Skeletal muscle tissue (tissue), 4 donors: ENCODE results near the gene TSPAN18. TPM values are rescaled to one million over a fixed set of nuclear protein-coding genes. Genes with fewer than 3 reads are reported as not detected.

Experiments used
- H3K27ac ChIP-seq: one replicate; pipeline ENCODE4 v1.7.0; 2013; ENCODE audit warnings: mild to moderate bottlenecking, low read depth, low read length, inconsistent platforms
- H3K27me3 ChIP-seq, 3 donors: one replicate each; pipeline ENCODE4 v1.7.0; 2013; ENCODE audit warnings: low read length in 3 of 3; ENCODE audit not compliant: control insufficient read depth in 3 of 3, insufficient read depth in 3 of 3
- H3K36me3 ChIP-seq, 3 donors: one replicate each; pipeline ENCODE4 v1.7.0; 2013; ENCODE audit warnings: low read length in 3 of 3; ENCODE audit not compliant: control insufficient read depth in 3 of 3, insufficient read depth in 3 of 3
- H3K4me1 ChIP-seq, 3 donors: one replicate each; pipeline ENCODE4 v1.7.0; 2013; ENCODE audit warnings: low read length in 3 of 3, mild to moderate bottlenecking in 3 of 3; ENCODE audit not compliant: control insufficient read depth in 3 of 3, insufficient read depth in 3 of 3
- H3K4me3 ChIP-seq, 3 donors: one replicate each; pipeline ENCODE4 v1.7.0; 2013; ENCODE audit warnings: low read length in 3 of 3
- H3K9ac ChIP-seq, 3 donors: one replicate each; pipeline ENCODE4 v1.7.0; 2013; ENCODE audit warnings: low read length in 3 of 3, mild to moderate bottlenecking in 3 of 3, moderate library complexity in 2 of 3, low read depth in 1 of 3
- H3K9me3 ChIP-seq, 3 donors: one replicate each; pipeline ENCODE4 v1.7.0; 2013; ENCODE audit warnings: low read length in 3 of 3; ENCODE audit not compliant: control insufficient read depth in 3 of 3
- total RNA-seq: library from RNA; depleted of rRNA; stranded (reverse); fragments of >200 nt; gene quantifications from one replicate; pipeline ENCODE4 v1.2.3, GENCODE V29; 2014
- donor health status: Osteomylitis.

The TSPAN18 gene
- total RNA-seq, 1 donor from 2014 or later = 11.5 TPM

DNA sequence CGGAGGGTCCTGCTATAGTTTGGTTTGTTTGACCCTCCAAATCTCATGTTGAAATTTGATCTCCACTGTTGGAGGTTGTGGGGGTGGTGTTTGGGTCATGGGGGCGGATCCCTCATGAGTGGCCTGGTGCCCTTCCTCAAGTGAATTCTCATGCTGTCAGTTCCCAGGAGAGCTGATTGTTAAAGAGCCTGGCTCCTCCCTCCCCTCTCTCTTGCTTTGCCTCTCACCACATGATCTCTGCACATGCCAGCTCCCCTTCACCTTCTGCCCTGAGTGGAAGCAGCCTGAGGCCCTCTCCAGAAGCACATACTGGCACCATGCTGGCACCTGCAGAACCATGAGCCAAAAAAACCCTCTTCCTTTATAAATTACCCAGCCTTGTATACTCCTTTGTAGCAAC, 7.1 kb downstream of the TSPAN18 start:
- Histone ChIP-seq H3K36me3 (no peaks in the 10 kb centered on the region), H3K27me3 (peaks cover 9 to 17% (median 15%) of the 10 kb centered on the region in 3 donors), H3K27ac (no peak overlapping the region), H3K9ac (no peak overlapping the region), H3K9me3 (no peaks in the 10 kb centered on the region), H3K4me3 (no peak overlapping the region), H3K4me1 (peaks cover 0 to 9% (median 6%) of the 10 kb centered on the region in 3 donors)

DNA sequence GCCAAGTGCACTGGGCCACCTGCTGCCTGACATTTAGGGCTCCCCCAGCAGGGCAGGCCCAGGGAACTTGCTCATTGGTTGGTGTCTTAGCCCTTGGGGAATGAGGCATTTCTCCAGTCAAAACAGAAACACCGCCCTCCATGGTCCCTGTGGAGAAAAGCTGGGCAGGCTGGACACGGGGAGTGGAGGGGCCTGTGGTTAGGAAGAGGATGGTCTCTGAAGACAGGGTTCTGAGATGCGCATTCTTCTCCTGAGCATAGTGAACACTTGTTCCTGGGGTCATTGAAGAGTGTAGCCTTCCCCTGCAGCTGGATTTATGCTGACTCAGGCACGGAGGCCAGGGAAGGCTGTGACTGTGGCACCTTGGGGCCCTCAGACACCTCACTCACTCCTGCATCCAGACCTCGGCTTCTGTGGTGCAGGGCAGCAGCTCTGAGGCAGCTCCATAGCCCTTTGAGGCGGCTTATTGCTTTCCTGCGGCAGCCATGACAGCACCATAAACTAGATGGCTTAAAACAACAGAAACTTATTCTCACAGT, 8.2 kb downstream of the TSPAN18 start:
- Histone ChIP-seq H3K4me3 (no peak overlapping the region), H3K36me3 (no peaks in the 10 kb centered on the region), H3K27me3 (peaks cover 5 to 12% (median 9%) of the 10 kb centered on the region in 3 donors), H3K9ac (no peak overlapping the region), H3K4me1 (peaks cover 0 to 11% (median 5%) of the 10 kb centered on the region in 3 donors), H3K27ac (no peak overlapping the region), H3K9me3 (no peaks in the 10 kb centered on the region)

DNA sequence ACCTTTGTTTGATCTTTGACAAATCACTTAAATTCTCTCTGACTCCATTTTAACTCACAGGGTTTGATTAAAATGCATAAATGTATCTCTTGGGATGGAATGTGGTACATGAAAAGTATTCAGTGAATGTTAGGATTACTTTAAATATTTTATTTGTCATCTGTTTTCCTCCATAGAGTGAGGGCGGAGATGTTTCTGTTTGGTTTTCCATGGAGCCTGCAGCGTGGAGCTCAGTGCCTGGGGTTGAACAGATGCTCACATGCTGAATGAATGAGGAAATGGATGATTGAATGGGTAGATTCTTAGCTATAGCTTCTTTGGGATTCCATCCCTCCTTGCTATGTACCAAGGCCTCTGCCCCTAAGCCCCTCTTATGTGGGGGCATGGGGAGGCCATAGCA, 10.0 kb downstream of the TSPAN18 start:
- Histone ChIP-seq H3K36me3 (no peaks in the 10 kb centered on the region), H3K9me3 (no peaks in the 10 kb centered on the region), H3K27ac (no peak overlapping the region), H3K27me3 (peaks cover 0 to 3% (median 2%) of the 10 kb centered on the region in 3 donors), H3K4me3 (no peak overlapping the region), H3K4me1 (peaks cover 0 to 11% (median 0%) of the 10 kb centered on the region in 3 donors), H3K9ac (no peak overlapping the region)

DNA sequence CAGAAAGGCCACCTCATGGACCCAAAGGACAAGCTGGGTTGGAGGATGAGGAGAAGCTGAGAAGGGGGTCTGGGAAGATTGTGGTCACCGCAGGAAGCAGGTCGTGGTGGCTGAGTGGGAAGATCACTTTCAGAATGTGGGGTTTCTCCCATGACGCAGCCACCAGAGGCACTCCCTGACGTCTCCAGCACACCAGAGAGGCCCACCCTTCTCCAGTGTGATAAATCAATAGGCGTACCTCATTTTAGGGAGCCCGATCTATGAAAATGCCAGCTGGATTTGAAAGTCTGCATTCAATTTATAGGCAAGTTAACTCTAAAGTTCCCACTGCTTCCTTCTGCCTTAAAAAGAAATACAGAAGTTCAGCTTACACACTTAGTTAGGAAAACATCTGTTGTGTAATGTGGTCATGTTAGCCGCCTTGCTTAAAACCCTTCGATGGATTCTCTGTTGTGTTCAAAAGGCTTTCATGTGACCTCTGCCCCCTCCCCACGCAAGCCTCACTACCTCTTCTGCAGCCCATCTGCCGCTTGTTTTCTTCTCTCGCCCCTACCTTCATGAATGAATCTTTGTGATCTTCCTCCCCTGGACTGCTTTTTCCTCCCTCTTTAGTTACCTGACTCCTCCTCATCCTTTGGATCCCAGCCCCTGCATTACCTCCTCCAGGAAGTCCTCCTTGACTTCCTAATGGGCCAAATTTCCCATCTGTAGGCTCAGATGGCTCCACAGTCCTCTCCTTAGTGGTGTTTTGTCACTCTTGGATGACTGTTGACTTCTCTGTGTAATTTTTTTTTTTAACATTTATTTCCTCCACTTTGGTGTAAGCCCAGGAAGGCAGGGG, 10.7 kb downstream of the TSPAN18 start:
- H3K36me3 ChIP-seq = no peaks in the 10 kb centered on the region
- H3K9me3 ChIP-seq = no peaks in the 10 kb centered on the region
- no peak overlapping the region for H3K27ac ChIP-seq
- peaks cover 0 to 3% (median 0%) of the 10 kb centered on the region in 3 donors for H3K27me3 ChIP-seq
- H3K4me3 ChIP-seq = no peak overlapping the region
- H3K4me1 ChIP-seq = peaks cover 0 to 13% (median 0%) of the 10 kb centered on the region in 3 donors
- no peak overlapping the region for H3K9ac ChIP-seq

GRCh38 chr11:44738791-44739190, 12.0 kb downstream of the TSPAN18 start:
- Histone ChIP-seq H3K27me3 (peaks cover 0 to 3% (median 0%) of the 10 kb centered on the region in 3 donors), H3K4me3 (no peak overlapping the region), H3K27ac (no peak overlapping the region), H3K9ac (no peak overlapping the region), H3K9me3 (no peaks in the 10 kb centered on the region), H3K36me3 (no peaks in the 10 kb centered on the region), H3K4me1 (peaks cover 0 to 16% (median 0%) of the 10 kb centered on the region in 3 donors)

DNA sequence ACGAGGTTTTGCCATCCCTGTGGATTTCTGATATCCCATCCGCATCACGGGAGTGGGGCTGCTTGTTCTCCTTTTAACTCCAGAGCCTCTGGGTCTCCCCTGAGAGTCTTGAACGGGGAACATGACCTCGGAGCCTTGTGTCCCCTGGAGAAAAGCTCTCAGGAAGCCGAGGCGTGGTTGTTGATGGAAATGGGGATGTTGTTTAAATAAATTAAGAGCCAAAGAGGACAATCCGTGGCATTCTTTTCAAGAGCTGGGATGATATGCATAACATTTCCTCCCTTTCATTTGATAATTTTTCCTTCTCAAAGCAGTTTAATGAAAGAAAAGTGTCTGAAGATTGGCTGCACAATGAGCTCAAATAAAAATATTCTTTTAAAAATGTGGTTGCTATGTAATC, 14.2 kb downstream of the TSPAN18 start:
- no peak overlapping the region for H3K9ac ChIP-seq
- no peak overlapping the region for H3K27ac ChIP-seq
- no peaks in the 10 kb centered on the region for H3K36me3 ChIP-seq
- no peak overlapping the region for H3K4me3 ChIP-seq
- H3K27me3 ChIP-seq = peaks cover 0 to 3% (median 0%) of the 10 kb centered on the region in 3 donors
- peaks cover 0 to 12% (median 0%) of the 10 kb centered on the region in 3 donors for H3K4me1 ChIP-seq
- no peaks in the 10 kb centered on the region for H3K9me3 ChIP-seq

DNA sequence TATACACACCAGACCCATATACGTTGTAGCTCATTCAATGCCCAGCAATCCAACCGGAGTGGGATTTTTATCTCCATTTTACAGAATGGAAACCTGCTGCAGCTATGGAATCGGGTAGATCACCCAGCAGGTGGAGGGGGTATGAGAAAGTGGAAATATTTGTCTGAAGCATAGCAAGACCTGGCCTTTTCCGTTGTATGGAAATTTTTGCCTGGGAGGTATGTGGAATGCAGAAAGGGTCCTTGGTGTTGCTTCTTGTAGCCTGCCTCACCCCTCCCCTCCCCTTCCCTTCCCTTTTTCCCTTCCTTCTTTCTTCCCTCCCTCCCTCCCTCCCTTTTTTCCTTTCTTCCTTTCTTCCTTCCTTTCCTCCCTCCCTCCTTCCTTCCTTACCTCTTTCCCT, 15.2 kb downstream of the TSPAN18 start:
- Histone ChIP-seq H3K9ac (no peak overlapping the region), H3K4me3 (no peak overlapping the region), H3K27me3 (peaks cover 0 to 3% (median 0%) of the 10 kb centered on the region in 3 donors), H3K4me1 (peaks cover 0 to 16% (median 0%) of the 10 kb centered on the region in 3 donors), H3K27ac (no peak overlapping the region), H3K9me3 (no peaks in the 10 kb centered on the region), H3K36me3 (no peaks in the 10 kb centered on the region)

DNA sequence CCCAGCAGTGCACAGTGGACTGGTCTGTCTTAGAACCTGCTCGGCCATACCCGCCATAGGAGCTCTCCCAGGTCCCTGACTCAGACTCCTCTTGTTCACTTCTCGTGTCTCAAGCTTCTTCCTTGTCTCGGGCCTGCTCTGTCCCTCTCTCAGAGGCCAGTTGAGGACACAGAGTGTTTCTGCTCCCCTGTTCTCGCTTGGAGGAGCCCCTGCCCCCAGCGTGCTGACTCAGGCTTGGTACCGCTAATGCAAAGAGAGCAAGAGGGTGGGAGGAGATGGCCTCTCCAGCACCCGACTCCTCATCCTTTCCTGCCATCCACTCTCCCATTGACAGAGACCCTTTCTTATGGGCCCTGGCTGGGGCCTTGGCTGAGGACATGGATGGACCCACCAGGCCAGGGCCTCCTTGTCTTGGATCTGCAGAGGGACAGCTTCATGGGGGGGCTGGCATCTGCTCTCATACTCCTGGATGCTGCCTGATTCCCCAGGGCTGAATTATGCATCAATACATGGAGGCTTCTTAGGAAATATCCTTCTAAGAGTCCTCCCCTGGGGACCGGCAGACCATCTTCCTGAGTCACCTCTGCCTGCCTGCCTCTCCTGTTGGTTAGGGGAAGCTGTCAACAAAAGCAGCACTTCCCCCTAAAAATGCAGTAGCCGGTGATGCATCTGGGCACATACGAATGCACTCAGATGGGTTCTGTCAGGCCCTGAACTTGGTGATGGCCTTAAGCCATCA, 15.9 kb downstream of the TSPAN18 start:
- Histone ChIP-seq H3K4me3 (no peak overlapping the region), H3K9ac (no peak overlapping the region), H3K36me3 (no peaks in the 10 kb centered on the region), H3K27me3 (peaks cover 0 to 3% (median 0%) of the 10 kb centered on the region in 3 donors), H3K4me1 (peaks cover 0 to 20% (median 0%) of the 10 kb centered on the region in 3 donors), H3K27ac (no peak overlapping the region), H3K9me3 (no peaks in the 10 kb centered on the region)

DNA sequence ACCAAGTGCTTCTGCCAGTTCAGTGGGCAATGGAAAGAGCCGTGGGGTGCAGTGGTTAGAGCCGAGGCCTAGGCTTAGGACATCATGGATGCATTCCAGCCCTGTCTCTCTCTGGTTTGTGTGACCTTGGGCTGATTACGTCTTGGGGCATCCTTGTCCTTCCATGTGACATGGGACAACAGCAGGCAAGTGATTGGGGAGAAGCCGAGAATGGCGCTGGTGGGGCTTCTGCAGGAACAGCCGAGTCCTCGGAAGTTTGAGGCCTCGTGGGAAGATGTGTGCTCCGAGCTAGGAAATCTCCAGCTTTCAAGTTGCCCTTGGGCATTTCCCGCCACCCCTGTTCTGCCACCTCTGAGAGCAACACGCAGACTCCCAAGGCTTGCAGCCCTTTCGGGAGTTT, 16.6 kb downstream of the TSPAN18 start:
- Histone ChIP-seq H3K9me3 (no peaks in the 10 kb centered on the region), H3K4me3 (no peak overlapping the region), H3K27ac (no peak overlapping the region), H3K36me3 (no peaks in the 10 kb centered on the region), H3K9ac (no peak overlapping the region), H3K4me1 (peaks cover 0 to 20% (median 0%) of the 10 kb centered on the region in 3 donors), H3K27me3 (peaks cover 0 to 3% (median 0%) of the 10 kb centered on the region in 3 donors)
